Neural progenitor cell (in vitro differentiated cells): ENCODE data around the gene TENT5C. TPM values are rescaled to one million over a fixed set of nuclear protein-coding genes. Genes with fewer than 3 reads are reported as not detected.

ENCODE experiments used
- DNase-seq: peaks from one replicate; pipeline ENCODE4 v3.0.0-alpha.2; 2016; ENCODE audit warnings: low spot score
- H2AFZ ChIP-seq: fragments of 200-600 bp; sonication (generic); replicated peaks from 2 replicates; pipeline ENCODE4 v1.6.1; 2016; ENCODE audit warnings: antibody characterized with exemption
- H3F3A ChIP-seq: fragments of 200-600 bp; sonication (generic); 2 replicates; pipeline ENCODE4 v1.6.1; 2016; ENCODE audit warnings: antibody characterized with exemption, low read depth
- H3K27ac ChIP-seq: fragments of 200-600 bp; sonication (generic); 2 replicates; pipeline ENCODE4 v1.5.1; 2016; ENCODE audit warnings: mild to moderate bottlenecking
- H3K27me3 ChIP-seq: fragments of 200-600 bp; sonication (generic); 2 replicates; pipeline ENCODE4 v1.6.1; 2016; ENCODE audit warnings: mild to moderate bottlenecking, moderate library complexity
- H3K36me3 ChIP-seq: fragments of 200-600 bp; sonication (generic); 2 replicates; pipeline ENCODE4 v1.5.1; 2016
- H3K4me1 ChIP-seq: fragments of 200-600 bp; sonication (generic); 2 replicates; pipeline ENCODE4 v1.6.1; 2016; ENCODE audit warnings: mixed run types
- H3K4me2 ChIP-seq: fragments of 200-600 bp; sonication (generic); 2 replicates; pipeline ENCODE4 v1.6.1; 2016
- H3K4me3 ChIP-seq: fragments of 200-600 bp; sonication (generic); 2 replicates; pipeline ENCODE4 v1.5.1; 2016
- H3K79me2 ChIP-seq: fragments of 200-600 bp; sonication (generic); 2 replicates; pipeline ENCODE4 v1.6.1; 2016; ENCODE audit warnings: low read depth
- H3K9ac ChIP-seq: fragments of 200-600 bp; sonication (generic); 2 replicates; pipeline ENCODE4 v1.6.1; 2016
- H3K9me3 ChIP-seq: fragments of 200-600 bp; sonication (generic); 2 replicates; pipeline ENCODE4 v1.5.1; 2016; ENCODE audit warnings: low read depth
- H4K20me1 ChIP-seq: fragments of 200-600 bp; sonication (generic); 2 replicates; pipeline ENCODE4 v1.6.1; 2016; ENCODE audit warnings: low read depth
- H3K27ac Mint-ChIP-seq: 3 replicates; pipeline ENCODE4 v1.8.0; 2021; ENCODE audit warnings: mixed read lengths
- H3K27me3 Mint-ChIP-seq: 2 replicates; pipeline ENCODE4 v1.8.0; 2022; ENCODE audit warnings: low read depth, mild to moderate bottlenecking, inconsistent platforms, moderate library complexity, mixed read lengths; ENCODE audit not compliant: insufficient read depth
- H3K36me3 Mint-ChIP-seq: 3 replicates; pipeline ENCODE4 v1.8.0; 2021; ENCODE audit warnings: mixed read lengths
- H3K4me1 Mint-ChIP-seq: 3 replicates; pipeline ENCODE4 v1.8.0; 2021; ENCODE audit warnings: mixed read lengths
- H3K4me3 Mint-ChIP-seq: 3 replicates; pipeline ENCODE4 v1.8.0; 2021; ENCODE audit warnings: mild to moderate bottlenecking, moderate library complexity, mixed read lengths
- H3K9me3 Mint-ChIP-seq: 3 replicates; pipeline ENCODE4 v1.8.0; 2020; ENCODE audit warnings: mixed read lengths
- EZH2 ChIP-seq: fragments of 200-600 bp; sonication (generic); IDR thresholded peaks from 2 replicates; pipeline ENCODE4 v1.6.1; 2017; ENCODE audit warnings: antibody characterized with exemption, mild to moderate bottlenecking, moderate library complexity
- EZH2phosphoT487 ChIP-seq: fragments of 200-600 bp; sonication (generic); IDR thresholded peaks from 2 replicates; pipeline ENCODE4 v1.6.1; 2017; ENCODE audit warnings: antibody characterized with exemption
- total RNA-seq: library from RNA; depleted of rRNA; stranded (reverse); fragments of >200 nt; gene quantifications from 2 replicates; pipeline ENCODE4 v1.2.3, GENCODE V29; 2015; ENCODE audit warnings: low replicate concordance
- TF ChIP-seq, protein P1 (sequence below): fragments of 200-600 bp; sonication (generic); IDR thresholded peaks from 2 replicates; pipeline ENCODE4 v1.5.1; 2017; ENCODE audit warnings: antibody characterized with exemption, mild to moderate bottlenecking

The TENT5C gene
- total RNA-seq, 1 donor from 2014 or later, result 0.39 TPM

DNA sequence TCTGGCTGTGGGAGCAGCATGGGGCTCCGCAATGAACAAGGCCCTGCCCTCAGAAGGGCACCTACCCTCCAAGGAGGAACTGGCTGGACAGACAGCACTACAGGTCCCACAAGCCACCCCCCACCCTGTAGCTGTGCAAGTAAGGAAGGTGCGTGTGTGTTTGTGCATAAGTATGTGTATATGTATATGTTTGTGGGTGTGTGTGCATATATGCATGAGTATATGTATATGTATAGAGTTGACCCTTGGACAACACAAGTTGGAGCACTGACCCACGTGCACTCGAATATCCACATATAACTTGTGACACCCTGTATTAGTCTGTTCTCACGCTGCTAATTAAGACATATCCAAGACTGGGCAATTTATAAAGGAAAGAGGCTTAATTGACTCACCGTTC lies 22.6 kb upstream of the TENT5C start:
- Mint-ChIP-seq H3K4me3 (no peak overlapping the region), H3K27ac (no peak overlapping the region), H3K27me3 (peaks cover 8% of the 10 kb centered on the region), H3K9me3 (no peaks in the 10 kb centered on the region), H3K4me1 (no peaks in the 10 kb centered on the region), H3K36me3 (no peaks in the 10 kb centered on the region)
- Histone ChIP-seq H3K27me3 (no peaks in the 10 kb centered on the region), H3K9ac (no peak overlapping the region), H3K27ac (no peak overlapping the region), H2AFZ (no peak overlapping the region), H3F3A (no peaks in the 10 kb centered on the region), H3K4me1 (no peaks in the 10 kb centered on the region), H4K20me1 (no peaks in the 10 kb centered on the region), H3K9me3 (no peaks in the 10 kb centered on the region), H3K4me2 (no peak overlapping the region), H3K79me2 (no peaks in the 10 kb centered on the region), H3K36me3 (no peaks in the 10 kb centered on the region), H3K4me3 (no peak overlapping the region)
- DNase-seq, result no peak
- TF ChIP-seq, protein P1, sequence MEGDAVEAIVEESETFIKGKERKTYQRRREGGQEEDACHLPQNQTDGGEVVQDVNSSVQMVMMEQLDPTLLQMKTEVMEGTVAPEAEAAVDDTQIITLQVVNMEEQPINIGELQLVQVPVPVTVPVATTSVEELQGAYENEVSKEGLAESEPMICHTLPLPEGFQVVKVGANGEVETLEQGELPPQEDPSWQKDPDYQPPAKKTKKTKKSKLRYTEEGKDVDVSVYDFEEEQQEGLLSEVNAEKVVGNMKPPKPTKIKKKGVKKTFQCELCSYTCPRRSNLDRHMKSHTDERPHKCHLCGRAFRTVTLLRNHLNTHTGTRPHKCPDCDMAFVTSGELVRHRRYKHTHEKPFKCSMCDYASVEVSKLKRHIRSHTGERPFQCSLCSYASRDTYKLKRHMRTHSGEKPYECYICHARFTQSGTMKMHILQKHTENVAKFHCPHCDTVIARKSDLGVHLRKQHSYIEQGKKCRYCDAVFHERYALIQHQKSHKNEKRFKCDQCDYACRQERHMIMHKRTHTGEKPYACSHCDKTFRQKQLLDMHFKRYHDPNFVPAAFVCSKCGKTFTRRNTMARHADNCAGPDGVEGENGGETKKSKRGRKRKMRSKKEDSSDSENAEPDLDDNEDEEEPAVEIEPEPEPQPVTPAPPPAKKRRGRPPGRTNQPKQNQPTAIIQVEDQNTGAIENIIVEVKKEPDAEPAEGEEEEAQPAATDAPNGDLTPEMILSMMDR, result no peak
- TF ChIP-seq EZH2 (no peak), EZH2phosphoT487 (no peak)

DNA sequence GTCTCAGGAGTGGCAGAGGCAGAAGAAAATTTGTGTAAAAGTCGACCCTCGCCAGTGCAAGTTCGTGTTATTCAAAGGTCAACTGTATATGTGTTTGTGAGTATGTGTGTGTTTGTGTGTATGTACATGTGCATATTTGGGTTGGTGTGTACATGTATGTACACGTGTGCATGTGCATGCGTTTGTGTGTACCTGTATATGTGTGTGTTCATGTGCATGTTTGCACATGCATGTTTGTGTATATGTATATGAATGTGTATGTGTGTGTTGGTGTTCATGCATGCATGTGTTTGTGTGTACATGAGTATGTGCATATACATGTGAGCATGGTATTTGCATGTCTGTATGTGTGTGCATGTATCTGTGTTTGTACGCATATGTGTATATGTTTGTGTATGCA lies 21.7 kb upstream of the TENT5C start:
- Histone ChIP-seq H3K4me2 (no peak overlapping the region), H3K4me1 (no peaks in the 10 kb centered on the region), H3K4me3 (no peak overlapping the region), H2AFZ (no peak overlapping the region), H3K79me2 (no peaks in the 10 kb centered on the region), H3K9ac (no peak overlapping the region), H3K27ac (no peak overlapping the region), H3K36me3 (no peaks in the 10 kb centered on the region), H3F3A (no peaks in the 10 kb centered on the region), H4K20me1 (no peaks in the 10 kb centered on the region), H3K27me3 (no peaks in the 10 kb centered on the region), H3K9me3 (no peaks in the 10 kb centered on the region)
- Mint-ChIP-seq H3K4me3 (no peak overlapping the region), H3K36me3 (no peaks in the 10 kb centered on the region), H3K27ac (no peak overlapping the region), H3K4me1 (no peaks in the 10 kb centered on the region), H3K27me3 (peaks cover 8% of the 10 kb centered on the region), H3K9me3 (no peaks in the 10 kb centered on the region)
- TF ChIP-seq, protein P1, result no peak
- TF ChIP-seq EZH2, result no peak
- DNase-seq, result no peak

DNA sequence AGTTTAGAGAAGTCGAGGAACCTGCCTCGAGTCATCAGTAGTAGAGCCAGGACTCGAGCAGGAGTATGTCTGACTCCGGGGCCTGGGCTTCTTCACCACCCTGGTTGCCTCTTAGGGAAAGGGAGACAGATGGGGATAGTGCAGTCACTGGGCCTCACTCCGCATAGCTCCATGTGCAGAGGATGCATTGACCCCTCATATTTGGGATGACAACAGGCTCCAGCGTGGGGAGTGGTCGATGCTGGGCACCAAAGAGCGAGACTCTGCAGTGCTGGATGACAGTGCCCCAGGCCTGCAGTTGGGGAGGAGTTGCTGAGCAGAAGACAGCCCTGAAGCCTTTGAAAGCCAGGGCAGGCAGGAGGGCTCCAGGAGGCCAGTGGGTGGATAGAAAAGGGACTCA lies 20.8 kb upstream of the TENT5C start:
- TF ChIP-seq EZH2phosphoT487 (no peak), EZH2 (no peak)
- TF ChIP-seq, protein P1, result no peak
- no peak overlapping the region for H3K27ac Mint-ChIP-seq
- H3K36me3 Mint-ChIP-seq, result no peaks in the 10 kb centered on the region
- Histone ChIP-seq H4K20me1 (no peaks in the 10 kb centered on the region), H3F3A (no peaks in the 10 kb centered on the region), H2AFZ (no peak overlapping the region), H3K36me3 (no peaks in the 10 kb centered on the region), H3K9me3 (no peaks in the 10 kb centered on the region), H3K9ac (no peak overlapping the region), H3K27me3 (no peaks in the 10 kb centered on the region), H3K27ac (no peak overlapping the region), H3K79me2 (no peaks in the 10 kb centered on the region), H3K4me1 (no peaks in the 10 kb centered on the region), H3K4me3 (no peak overlapping the region), H3K4me2 (no peak overlapping the region)
- DNase-seq, result no peak
- peaks cover 8% of the 10 kb centered on the region for H3K27me3 Mint-ChIP-seq
- H3K9me3 Mint-ChIP-seq, result no peaks in the 10 kb centered on the region
- no peak overlapping the region for H3K4me3 Mint-ChIP-seq
- H3K4me1 Mint-ChIP-seq, result no peaks in the 10 kb centered on the region

DNA sequence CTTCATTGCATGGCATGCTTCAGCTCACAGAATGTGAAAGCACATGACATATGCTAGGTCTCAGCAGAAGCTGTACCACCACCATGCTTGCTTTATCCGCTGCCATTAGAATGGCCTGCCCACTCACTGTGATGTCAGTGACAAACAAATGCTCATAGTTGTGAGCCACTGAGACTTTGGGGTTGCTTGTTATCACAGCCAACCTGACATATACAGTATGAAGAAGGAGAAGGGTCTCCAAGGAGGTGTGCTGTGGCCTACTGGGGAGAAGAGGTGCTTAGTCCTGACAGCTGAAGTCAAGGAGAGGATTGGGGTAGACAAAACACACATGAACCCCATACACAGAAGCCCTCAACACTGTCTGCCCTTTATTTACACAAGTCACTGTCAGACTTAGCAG lies 19.5 kb upstream of the TENT5C start:
- Mint-ChIP-seq H3K4me3 (no peak overlapping the region), H3K4me1 (no peaks in the 10 kb centered on the region), H3K27me3 (peaks cover 10% of the 10 kb centered on the region), H3K36me3 (no peaks in the 10 kb centered on the region), H3K27ac (no peak overlapping the region), H3K9me3 (no peaks in the 10 kb centered on the region)
- H3K4me2 ChIP-seq, result no peak overlapping the region
- H3K27me3 ChIP-seq, result no peaks in the 10 kb centered on the region
- no peaks in the 10 kb centered on the region for H3K79me2 ChIP-seq
- H3K9ac ChIP-seq, result no peak overlapping the region
- H3K27ac ChIP-seq, result no peak overlapping the region
- H3K4me3 ChIP-seq, result no peak overlapping the region
- H2AFZ ChIP-seq, result no peak overlapping the region
- TF ChIP-seq, protein P1, result no peak
- no peak for TF ChIP-seq EZH2
- no peak for TF ChIP-seq EZH2phosphoT487
- no peaks in the 10 kb centered on the region for H3K9me3 ChIP-seq
- no peaks in the 10 kb centered on the region for H4K20me1 ChIP-seq
- no peaks in the 10 kb centered on the region for H3K4me1 ChIP-seq
- no peak for DNase-seq
- H3F3A ChIP-seq, result no peaks in the 10 kb centered on the region
- H3K36me3 ChIP-seq, result no peaks in the 10 kb centered on the region
